ENCODE measurements around the gene TGFB1. TPM values are rescaled to one million over a fixed set of nuclear protein-coding genes. Genes with fewer than 3 reads are reported as not detected.

TGFB1 gene
- total and polyA plus RNA-seq, 9 of the 15 experiments (the other 6 are each of a cell fraction or from before 2014, with no cell fraction given), result 0.24 to 159 (median 17.2) TPM

DNA sequence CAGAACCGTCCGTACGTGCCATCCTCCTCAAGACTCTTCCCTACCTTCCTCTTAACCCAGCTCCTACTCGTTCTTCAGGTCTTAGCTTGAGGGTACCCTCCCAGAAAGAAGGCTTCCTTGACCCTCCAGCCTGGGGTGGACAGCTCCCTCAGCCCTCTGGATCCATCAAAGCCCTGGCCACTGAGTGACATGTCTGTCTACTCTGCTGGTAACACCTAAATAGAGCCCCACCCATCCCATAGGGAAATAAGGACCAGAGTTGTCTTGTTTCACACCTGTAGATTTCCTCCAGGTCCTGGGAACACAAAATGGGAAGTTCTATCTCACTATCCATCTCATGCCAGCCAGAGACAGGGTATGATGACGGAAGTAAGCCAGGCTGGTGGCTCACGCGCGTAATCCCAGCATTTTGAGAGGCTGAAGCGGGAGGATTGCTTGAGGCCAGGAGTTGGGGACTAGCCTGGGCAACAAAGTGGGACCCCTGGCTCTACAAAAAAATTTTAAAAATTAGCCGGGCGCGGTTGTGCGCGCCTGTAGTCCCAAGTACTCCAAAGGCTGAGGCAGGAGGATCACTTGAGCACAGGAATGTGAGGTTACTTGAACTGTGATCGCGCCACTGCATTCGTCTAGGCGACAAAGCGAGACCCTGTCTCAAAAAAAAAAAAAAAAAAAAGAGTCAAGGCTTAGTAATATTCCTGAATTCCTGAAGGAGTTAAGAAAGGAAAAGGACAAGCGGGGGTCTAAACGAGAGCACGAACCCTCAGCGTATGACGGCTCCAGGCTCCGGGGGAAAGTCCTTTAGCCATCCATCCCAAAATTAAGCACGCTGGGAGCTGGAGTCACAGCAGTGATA, 44.3 kb downstream of the TGFB1 start (continued):
- 0 out of 2 replicates have a peak, but pooled peaks have one; percentile 17 for TF ChIP-seq THRAP3 (IDR thresholded peaks at IDR 0.05; ENCODE audit: borderline replicate concordance)
- TF ChIP-seq ZC3H4 (CRISPR knock-in tag; IDR thresholded peaks at IDR 0.05; ENCODE audit: borderline replicate concordance), result no peak
- peak; percentile 26; the same call in 1 of the 2 replicates for TF ChIP-seq RHOXF2B (CRISPR knock-in tag; conservative IDR thresholded peaks at IDR 0.05)
- 0 out of 2 replicates have a peak, but pooled peaks have one; percentile 40 for TF ChIP-seq ZNF3 (CRISPR knock-in tag; IDR thresholded peaks at IDR 0.05)
- TF ChIP-seq, protein P1, sequence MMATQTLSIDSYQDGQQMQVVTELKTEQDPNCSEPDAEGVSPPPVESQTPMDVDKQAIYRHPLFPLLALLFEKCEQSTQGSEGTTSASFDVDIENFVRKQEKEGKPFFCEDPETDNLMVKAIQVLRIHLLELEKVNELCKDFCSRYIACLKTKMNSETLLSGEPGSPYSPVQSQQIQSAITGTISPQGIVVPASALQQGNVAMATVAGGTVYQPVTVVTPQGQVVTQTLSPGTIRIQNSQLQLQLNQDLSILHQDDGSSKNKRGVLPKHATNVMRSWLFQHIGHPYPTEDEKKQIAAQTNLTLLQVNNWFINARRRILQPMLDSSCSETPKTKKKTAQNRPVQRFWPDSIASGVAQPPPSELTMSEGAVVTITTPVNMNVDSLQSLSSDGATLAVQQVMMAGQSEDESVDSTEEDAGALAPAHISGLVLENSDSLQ (IDR thresholded peaks at IDR 0.05), result peak; percentile 75
- TF ChIP-seq, protein P2, sequence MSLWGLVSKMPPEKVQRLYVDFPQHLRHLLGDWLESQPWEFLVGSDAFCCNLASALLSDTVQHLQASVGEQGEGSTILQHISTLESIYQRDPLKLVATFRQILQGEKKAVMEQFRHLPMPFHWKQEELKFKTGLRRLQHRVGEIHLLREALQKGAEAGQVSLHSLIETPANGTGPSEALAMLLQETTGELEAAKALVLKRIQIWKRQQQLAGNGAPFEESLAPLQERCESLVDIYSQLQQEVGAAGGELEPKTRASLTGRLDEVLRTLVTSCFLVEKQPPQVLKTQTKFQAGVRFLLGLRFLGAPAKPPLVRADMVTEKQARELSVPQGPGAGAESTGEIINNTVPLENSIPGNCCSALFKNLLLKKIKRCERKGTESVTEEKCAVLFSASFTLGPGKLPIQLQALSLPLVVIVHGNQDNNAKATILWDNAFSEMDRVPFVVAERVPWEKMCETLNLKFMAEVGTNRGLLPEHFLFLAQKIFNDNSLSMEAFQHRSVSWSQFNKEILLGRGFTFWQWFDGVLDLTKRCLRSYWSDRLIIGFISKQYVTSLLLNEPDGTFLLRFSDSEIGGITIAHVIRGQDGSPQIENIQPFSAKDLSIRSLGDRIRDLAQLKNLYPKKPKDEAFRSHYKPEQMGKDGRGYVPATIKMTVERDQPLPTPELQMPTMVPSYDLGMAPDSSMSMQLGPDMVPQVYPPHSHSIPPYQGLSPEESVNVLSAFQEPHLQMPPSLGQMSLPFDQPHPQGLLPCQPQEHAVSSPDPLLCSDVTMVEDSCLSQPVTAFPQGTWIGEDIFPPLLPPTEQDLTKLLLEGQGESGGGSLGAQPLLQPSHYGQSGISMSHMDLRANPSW (CRISPR knock-in tag; IDR thresholded peaks at IDR 0.05), result no peak
- no peak for TF ChIP-seq PHB2 (IDR thresholded peaks at IDR 0.05; ENCODE audit: low read depth)
- no peak for TF ChIP-seq ZNF282 (CRISPR knock-in tag; IDR thresholded peaks at IDR 0.05)
- TF ChIP-seq HDAC8 (tag; IDR thresholded peaks at IDR 0.05), result no peak
- no peak for TF ChIP-seq ZNF655 (CRISPR knock-in tag; IDR thresholded peaks at IDR 0.05)
